UCSD-AML1 (cell line): ENCODE data around the gene CBX8.
A peak's percentile ranks its signal among the peaks of the same experiment; 100 is the strongest.

ENCODE experiments used
- DNase-seq: peaks from one replicate; lab custom pipeline; 2025; ENCODE audit not compliant: unreplicated experiment; lab: John Stamatoyannopoulos, UW

CBX8 gene

GRCh38 chr17:79794659-79795511 is 2.0 kb downstream of the CBX8 start:
- no peak for DNase-seq

- no peak for DNase-seq
These were observed 3.0 kb downstream of the CBX8 start for GRCh38 chr17:79793924-79794304.

GRCh38 chr17:79792984-79793923 is 3.6 kb downstream of the CBX8 start:
- no peak for DNase-seq

- DNase-seq: no peak
These were observed 4.5 kb downstream of the CBX8 start for GRCh38 chr17:79792341-79792871.

GRCh38 chr17:79791735-79792161 is 5.1 kb downstream of the CBX8 start:
- no peak for DNase-seq

GRCh38 chr17:79790805-79791734 is 5.8 kb downstream of the CBX8 start:
- DNase-seq: no peak

- peak; percentile 49 for DNase-seq
These were observed 6.7 kb downstream of the CBX8 start for GRCh38 chr17:79789943-79790804.

- DNase-seq: no peak
These were observed 7.6 kb downstream of the CBX8 start for GRCh38 chr17:79788989-79789942.

- no peak for DNase-seq
These were observed 8.4 kb downstream of the CBX8 start for GRCh38 chr17:79788455-79788854.

- no peak for DNase-seq
These were observed 9.8 kb downstream of the CBX8 start for GRCh38 chr17:79786930-79787643.

GRCh38 chr17:79785900-79786810 is 10.7 kb downstream of the CBX8 start:
- DNase-seq: no peak

- DNase-seq: no peak
These were observed 11.6 kb downstream of the CBX8 start for GRCh38 chr17:79785017-79785899.

GRCh38 chr17:79784353-79785016 is 12.4 kb downstream of the CBX8 start:
- DNase-seq: no peak

- DNase-seq: no peak
These were observed 13.0 kb downstream of the CBX8 start for GRCh38 chr17:79783891-79784290.
